Chondrocyte (in vitro differentiated cells): ENCODE measurements around the gene TCF25. TPM values are rescaled to one million over a fixed set of nuclear protein-coding genes. Genes with fewer than 3 reads are reported as not detected.
A peak's percentile ranks its signal among the peaks of the same experiment; 100 is the strongest.

Experiments used
- DNase-seq: peaks from one replicate; pipeline ENCODE4 v3.0.0; 2021; ENCODE audit warnings: mixed read lengths, low spot score
- H3K27ac Mint-ChIP-seq: one replicate; pipeline ENCODE4 v1.8.0; 2021; ENCODE audit warnings: mild to moderate bottlenecking, moderate library complexity, mixed read lengths; ENCODE audit not compliant: unreplicated experiment
- H3K27me3 Mint-ChIP-seq: 2 replicates; pipeline ENCODE4 v1.8.0; 2021; ENCODE audit warnings: low read depth, mixed read lengths
- H3K36me3 Mint-ChIP-seq: 2 replicates; pipeline ENCODE4 v1.8.0; 2021; ENCODE audit warnings: low read depth, mixed read lengths
- H3K4me1 Mint-ChIP-seq: 2 replicates; pipeline ENCODE4 v1.8.0; 2021; ENCODE audit warnings: low read depth, mild to moderate bottlenecking, mixed read lengths
- H3K4me3 Mint-ChIP-seq: one replicate; pipeline ENCODE4 v1.8.0; 2021; ENCODE audit warnings: mild to moderate bottlenecking, moderate library complexity, mixed read lengths; ENCODE audit not compliant: unreplicated experiment
- H3K9me3 Mint-ChIP-seq: 2 replicates; pipeline ENCODE4 v1.8.0; 2021; ENCODE audit warnings: low read depth, mixed read lengths
- CTCF ChIP-seq: fragments of 200-600 bp; sonication (generic); IDR thresholded peaks from 2 replicates; pipeline ENCODE4 v1.5.0; 2021; ENCODE audit warnings: antibody characterized with exemption, mild to moderate bottlenecking, moderate library complexity
- total RNA-seq: library from RNA; stranded (reverse); gene quantifications from 3 replicates; pipeline ENCODE4 v1.2.1, GENCODE V29; 2021

The TCF25 gene
- total RNA-seq, 1 donor from 2014 or later: 200 TPM

GRCh38 chr16:89906140-89907025 lies 33.0 kb downstream of the TCF25 start:
- no peak for DNase-seq
- Mint-ChIP-seq H3K27me3 (no peaks in the 10 kb centered on the region), H3K9me3 (no peaks in the 10 kb centered on the region), H3K4me1 (peaks cover 2% of the 10 kb centered on the region), H3K27ac (peak overlapping the region; percentile 22), H3K4me3 (no peak overlapping the region), H3K36me3 (peaks cover 28% of the 10 kb centered on the region)
- TF ChIP-seq CTCF: no peak

- DNase-seq: no peak
- peaks cover 32% of the 10 kb centered on the region for H3K36me3 Mint-ChIP-seq
- no peaks in the 10 kb centered on the region for H3K27me3 Mint-ChIP-seq
- H3K4me3 Mint-ChIP-seq: no peak overlapping the region
- no peak overlapping the region for H3K27ac Mint-ChIP-seq
- TF ChIP-seq CTCF: no peak
- peaks cover 2% of the 10 kb centered on the region for H3K4me1 Mint-ChIP-seq
- no peaks in the 10 kb centered on the region for H3K9me3 Mint-ChIP-seq
These were observed 33.8 kb downstream of the TCF25 start for GRCh38 chr16:89907055-89907814.

DNA sequence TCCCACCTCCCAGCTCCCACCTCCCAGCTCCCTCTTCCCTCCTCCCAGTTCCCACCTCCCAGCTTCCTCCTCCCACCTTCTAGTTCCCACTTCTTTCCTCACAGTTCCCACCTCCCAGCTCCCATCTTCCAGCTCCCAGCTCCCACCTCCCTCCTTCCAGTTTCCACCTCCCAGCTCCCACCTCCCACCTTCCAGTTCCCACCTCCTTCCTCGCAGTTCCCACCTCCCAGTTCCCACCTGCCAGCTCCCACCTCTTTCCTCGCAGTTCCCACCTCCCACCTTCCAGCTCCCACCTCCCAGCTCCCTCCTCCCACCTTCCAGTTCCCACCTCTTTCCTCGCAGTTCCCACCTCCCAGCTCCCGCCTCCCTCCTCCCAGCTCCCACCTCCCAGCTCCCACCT lies 34.8 kb downstream of the TCF25 start:
- peaks cover 2% of the 10 kb centered on the region for H3K4me1 Mint-ChIP-seq
- H3K9me3 Mint-ChIP-seq: no peaks in the 10 kb centered on the region
- peaks cover 32% of the 10 kb centered on the region for H3K36me3 Mint-ChIP-seq
- H3K27me3 Mint-ChIP-seq: no peaks in the 10 kb centered on the region
- DNase-seq: no peak
- no peak for TF ChIP-seq CTCF
- no peak overlapping the region for H3K4me3 Mint-ChIP-seq
- H3K27ac Mint-ChIP-seq: no peak overlapping the region

DNA sequence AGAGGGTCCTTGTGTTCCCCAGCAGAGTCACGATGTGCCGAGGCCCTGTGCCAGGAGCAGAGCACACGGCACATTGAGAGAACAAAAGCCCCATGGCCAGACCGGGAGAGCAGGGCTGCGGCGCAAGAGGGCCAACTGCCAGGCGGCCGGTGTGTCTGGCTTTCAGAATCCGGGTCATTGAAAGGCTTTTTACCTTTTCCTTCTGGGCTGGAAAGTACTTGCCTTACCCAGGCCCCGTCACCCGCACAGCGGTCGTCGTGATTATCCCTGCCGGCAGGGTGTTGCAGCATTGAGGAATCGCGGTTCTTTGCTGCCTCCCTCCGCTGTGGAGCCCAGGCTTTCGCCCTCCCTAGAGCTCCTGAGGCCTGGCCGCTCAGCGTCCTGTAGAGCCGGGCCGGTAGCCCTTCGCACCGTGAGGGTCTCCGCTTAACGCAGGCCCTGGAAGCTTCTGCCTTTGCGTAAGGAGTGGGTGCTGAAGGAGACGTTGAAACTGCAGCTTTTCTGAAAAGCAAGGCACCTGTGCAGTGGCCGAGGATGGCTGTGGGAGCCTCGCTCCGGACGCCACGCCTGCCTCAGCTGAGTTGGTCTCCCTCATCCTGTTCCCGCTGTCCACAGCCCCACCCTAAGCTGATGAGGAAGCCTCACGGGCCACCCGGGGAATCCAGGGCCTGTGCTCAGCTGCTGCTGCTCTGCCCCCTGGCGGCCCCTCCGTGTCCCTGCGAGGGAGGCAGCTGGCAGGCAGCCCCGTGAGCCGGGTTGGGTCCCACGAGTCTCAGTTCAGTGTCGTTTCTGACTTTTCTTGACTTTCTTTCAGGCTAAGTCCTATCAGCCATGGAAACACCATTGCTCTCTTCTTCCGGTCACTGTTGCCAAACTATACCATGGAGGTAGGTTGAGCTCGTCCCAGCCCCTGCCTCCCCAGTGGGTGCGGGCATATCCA lies 36.7 kb downstream of the TCF25 start:
- Mint-ChIP-seq H3K27ac (no peak overlapping the region), H3K36me3 (peaks cover 31% of the 10 kb centered on the region)
- peak; percentile 94 for DNase-seq

More for the DNA sequence above, 36.7 kb downstream of the TCF25 start:
- peak; percentile 87 for TF ChIP-seq CTCF
- H3K9me3 Mint-ChIP-seq: no peaks in the 10 kb centered on the region
- peaks cover 2% of the 10 kb centered on the region for H3K4me1 Mint-ChIP-seq
- no peak overlapping the region for H3K4me3 Mint-ChIP-seq
- H3K27me3 Mint-ChIP-seq: no peaks in the 10 kb centered on the region
